Dendritic cell treated with granulocyte-macrophage colony-stimulating factor and Interleukin-4, amounts not matched to agents 40 ng/mL and 50 ng/mL, for 4 days (primary cell): Measurements from ENCODE around the gene ZNF670.
A peak's percentile ranks its signal among the peaks of the same experiment; 100 is the strongest.

Experiments
- H3K27ac Mint-ChIP-seq: one replicate; pipeline ENCODE4 v1.8.0; 2022; ENCODE audit warnings: mild to moderate bottlenecking, mixed read lengths
- H3K27me3 Mint-ChIP-seq: one replicate; pipeline ENCODE4 v1.8.0; 2022; ENCODE audit warnings: mild to moderate bottlenecking, mixed read lengths
- H3K36me3 Mint-ChIP-seq: one replicate; pipeline ENCODE4 v1.8.0; 2022; ENCODE audit warnings: low read depth, mixed read lengths
- H3K4me1 Mint-ChIP-seq: one replicate; pipeline ENCODE4 v1.8.0; 2022; ENCODE audit warnings: low read depth, mixed read lengths
- H3K4me3 Mint-ChIP-seq: one replicate; pipeline ENCODE4 v1.8.0; 2022; ENCODE audit warnings: mild to moderate bottlenecking, moderate library complexity, mixed read lengths
- H3K9me3 Mint-ChIP-seq: one replicate; pipeline ENCODE4 v1.8.0; 2022; ENCODE audit warnings: mixed read lengths
- intact Hi-C: fragments of 100-400 bp; cut with micrococcal nuclease; formaldehyde crosslinking; loops from one replicate; pipeline ENCODE4 v1.15.0; 2022

The ZNF670 gene

DNA sequence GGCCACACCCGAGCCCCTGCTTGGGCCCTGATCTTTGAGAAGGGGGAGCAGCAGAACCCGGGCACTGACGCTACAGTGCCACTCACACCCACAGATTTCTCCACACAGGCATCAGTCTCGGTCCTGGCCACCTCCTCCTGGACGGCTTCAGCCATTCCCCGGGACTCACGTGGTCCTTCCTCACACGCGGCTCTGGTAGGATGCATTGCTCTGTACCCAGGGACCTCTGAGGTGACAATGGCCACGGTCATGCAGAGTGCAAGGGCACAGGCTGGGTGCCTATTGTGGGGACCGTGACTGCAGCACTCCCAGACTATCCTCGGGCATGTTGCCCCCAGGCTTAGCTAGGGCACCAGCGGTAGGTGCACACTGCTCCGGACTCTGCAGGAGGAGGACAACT lies 11.8 kb upstream of the ZNF670 start:
- intact Hi-C loops, result no loop called here
- peaks cover 14% of the 10 kb centered on the region for H3K9me3 Mint-ChIP-seq
- no peak overlapping the region for H3K27ac Mint-ChIP-seq
- H3K4me1 Mint-ChIP-seq, result no peaks in the 10 kb centered on the region
- no peak overlapping the region for H3K4me3 Mint-ChIP-seq
- H3K36me3 Mint-ChIP-seq, result no peaks in the 10 kb centered on the region
- H3K27me3 Mint-ChIP-seq, result peaks cover 2% of the 10 kb centered on the region

DNA sequence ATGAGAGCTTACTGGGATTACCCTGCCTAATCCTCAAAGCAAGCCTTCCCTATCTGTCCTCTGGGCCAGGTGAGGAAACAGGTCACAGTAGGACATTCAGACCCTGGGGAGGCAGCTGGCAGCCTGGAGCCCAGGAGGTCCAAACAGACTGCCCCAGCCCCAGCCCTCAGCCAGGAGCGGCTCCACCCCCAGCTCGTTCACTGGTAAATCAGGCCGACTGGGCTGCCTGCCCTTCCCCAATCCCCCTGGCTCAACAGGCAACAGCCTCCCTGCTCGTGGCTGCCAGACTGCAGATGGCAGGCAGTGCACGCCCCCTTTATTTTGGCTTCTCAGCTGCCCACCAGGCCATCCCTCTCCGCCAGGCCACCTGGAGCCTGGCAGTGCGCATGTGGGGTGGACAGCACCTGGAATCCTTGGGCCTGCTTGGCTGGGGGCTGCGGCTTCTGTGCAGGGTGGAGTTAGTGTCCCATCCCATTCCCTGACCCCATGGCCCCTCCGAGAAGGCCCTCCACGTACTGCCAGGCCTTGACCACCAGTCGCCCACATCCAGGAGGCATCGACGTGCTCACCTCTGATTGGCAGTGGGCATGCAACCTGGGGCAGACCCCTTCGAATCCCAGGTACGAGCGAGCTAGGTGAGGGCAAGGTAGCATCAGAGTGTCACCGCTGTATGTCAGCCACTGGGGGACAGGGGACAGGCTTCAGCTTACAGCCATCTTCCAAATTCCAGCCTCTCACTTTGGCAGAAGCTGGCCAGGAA lies 11.2 kb upstream of the ZNF670 start:
- H3K27me3 Mint-ChIP-seq, result peaks cover 2% of the 10 kb centered on the region
- peaks cover 19% of the 10 kb centered on the region for H3K9me3 Mint-ChIP-seq
- intact Hi-C loops, result no loop called here
- H3K4me3 Mint-ChIP-seq, result no peak overlapping the region
- no peaks in the 10 kb centered on the region for H3K4me1 Mint-ChIP-seq
- H3K36me3 Mint-ChIP-seq, result no peaks in the 10 kb centered on the region
- H3K27ac Mint-ChIP-seq, result no peak overlapping the region

DNA sequence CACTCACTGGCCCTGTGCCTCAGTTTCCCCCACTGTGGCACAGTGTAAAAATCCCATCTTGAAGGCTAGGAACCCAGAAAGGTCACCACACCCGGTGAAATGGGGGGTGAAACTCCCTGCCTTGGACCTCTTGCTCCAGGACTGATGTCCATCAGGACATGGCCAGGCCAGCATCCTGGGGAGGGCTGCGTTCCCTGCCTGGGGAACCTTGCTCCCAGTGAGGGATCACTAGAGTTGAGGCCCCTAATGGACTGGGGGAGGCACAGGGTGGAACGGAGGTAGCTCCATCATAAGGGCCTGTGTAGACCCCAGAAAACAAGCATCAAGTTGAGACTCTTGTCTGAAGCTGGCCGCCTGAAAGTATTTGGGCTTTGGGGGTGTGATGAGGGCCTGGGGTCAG lies 10.4 kb upstream of the ZNF670 start:
- Mint-ChIP-seq H3K4me1 (no peaks in the 10 kb centered on the region), H3K4me3 (no peak overlapping the region), H3K36me3 (no peaks in the 10 kb centered on the region), H3K27ac (no peak overlapping the region), H3K9me3 (peaks cover 14% of the 10 kb centered on the region), H3K27me3 (peaks cover 2% of the 10 kb centered on the region)
- intact Hi-C loops, result no loop called here

DNA sequence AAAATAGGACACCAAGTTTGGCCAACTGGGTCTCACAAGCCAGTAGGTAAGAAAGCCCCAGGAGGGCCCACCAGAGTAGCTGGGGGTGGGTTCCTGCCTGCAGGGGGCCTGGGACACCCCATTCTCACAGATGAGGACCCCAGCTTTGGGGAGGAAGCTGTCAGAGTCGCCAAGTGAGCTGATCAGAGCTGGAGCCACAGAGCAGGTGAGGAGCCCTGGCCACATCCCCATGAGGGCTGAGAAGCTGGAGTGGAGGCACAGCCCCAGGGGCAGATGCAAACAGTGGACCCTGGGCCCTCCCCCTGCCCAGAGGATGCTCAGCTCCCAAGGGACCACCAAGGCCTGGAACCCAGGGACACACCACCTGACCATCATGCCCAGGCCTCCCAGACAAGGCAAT lies 8.6 kb upstream of the ZNF670 start:
- intact Hi-C loops, result no loop called here
- Mint-ChIP-seq H3K9me3 (peaks cover 9% of the 10 kb centered on the region), H3K27ac (no peak overlapping the region), H3K4me3 (no peak overlapping the region), H3K27me3 (peaks cover under 1% of the 10 kb centered on the region), H3K36me3 (no peaks in the 10 kb centered on the region), H3K4me1 (no peaks in the 10 kb centered on the region)

DNA sequence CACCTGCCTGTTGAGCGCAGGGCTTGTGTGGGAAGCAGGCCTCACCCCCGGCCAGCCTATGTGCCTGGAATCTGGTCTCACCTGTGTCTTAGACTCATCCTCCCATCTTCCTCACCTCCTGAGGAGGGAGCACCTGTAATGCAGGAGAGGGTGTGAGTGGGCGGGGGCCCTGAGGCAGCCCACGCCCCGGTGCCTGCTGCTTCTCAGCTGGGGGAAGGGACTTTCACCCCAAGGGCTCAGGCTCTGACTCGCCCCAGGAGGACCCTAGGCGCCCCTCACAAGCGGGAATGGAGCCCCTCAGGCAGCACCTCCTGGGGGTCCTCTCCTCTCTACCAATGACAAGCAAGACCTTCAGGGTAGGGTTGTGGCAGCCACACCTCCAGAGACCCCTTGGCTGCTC lies 6.7 kb upstream of the ZNF670 start:
- Mint-ChIP-seq H3K4me3 (no peak overlapping the region), H3K9me3 (peaks cover 9% of the 10 kb centered on the region), H3K27ac (no peak overlapping the region), H3K36me3 (no peaks in the 10 kb centered on the region), H3K27me3 (peaks cover 3% of the 10 kb centered on the region), H3K4me1 (no peaks in the 10 kb centered on the region)
- intact Hi-C loops, result no loop called here

DNA sequence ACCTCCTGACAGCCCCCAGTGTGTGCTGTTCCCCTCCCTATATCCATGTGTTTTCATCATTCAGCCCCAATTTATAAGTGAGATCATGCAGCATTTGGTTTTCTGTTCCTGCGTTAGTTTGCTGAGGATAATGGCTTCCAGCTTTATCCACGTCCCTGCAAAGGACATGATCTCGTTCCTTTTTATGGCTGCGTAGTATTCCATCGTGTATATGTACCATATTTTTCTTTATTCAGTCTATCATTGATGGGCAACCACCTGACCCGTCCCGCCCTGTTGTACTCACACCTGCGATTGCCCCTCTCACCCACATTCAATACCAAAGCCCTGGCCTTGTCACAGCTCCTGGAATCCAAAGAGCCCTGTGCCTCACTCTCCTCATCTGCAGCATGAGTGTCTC lies 6.2 kb upstream of the ZNF670 start:
- peaks cover 9% of the 10 kb centered on the region for H3K9me3 Mint-ChIP-seq
- no peaks in the 10 kb centered on the region for H3K4me1 Mint-ChIP-seq
- no peak overlapping the region for H3K27ac Mint-ChIP-seq
- H3K36me3 Mint-ChIP-seq, result no peaks in the 10 kb centered on the region
- H3K27me3 Mint-ChIP-seq, result peaks cover 3% of the 10 kb centered on the region
- H3K4me3 Mint-ChIP-seq, result no peak overlapping the region
- intact Hi-C loops, result no loop called here

DNA sequence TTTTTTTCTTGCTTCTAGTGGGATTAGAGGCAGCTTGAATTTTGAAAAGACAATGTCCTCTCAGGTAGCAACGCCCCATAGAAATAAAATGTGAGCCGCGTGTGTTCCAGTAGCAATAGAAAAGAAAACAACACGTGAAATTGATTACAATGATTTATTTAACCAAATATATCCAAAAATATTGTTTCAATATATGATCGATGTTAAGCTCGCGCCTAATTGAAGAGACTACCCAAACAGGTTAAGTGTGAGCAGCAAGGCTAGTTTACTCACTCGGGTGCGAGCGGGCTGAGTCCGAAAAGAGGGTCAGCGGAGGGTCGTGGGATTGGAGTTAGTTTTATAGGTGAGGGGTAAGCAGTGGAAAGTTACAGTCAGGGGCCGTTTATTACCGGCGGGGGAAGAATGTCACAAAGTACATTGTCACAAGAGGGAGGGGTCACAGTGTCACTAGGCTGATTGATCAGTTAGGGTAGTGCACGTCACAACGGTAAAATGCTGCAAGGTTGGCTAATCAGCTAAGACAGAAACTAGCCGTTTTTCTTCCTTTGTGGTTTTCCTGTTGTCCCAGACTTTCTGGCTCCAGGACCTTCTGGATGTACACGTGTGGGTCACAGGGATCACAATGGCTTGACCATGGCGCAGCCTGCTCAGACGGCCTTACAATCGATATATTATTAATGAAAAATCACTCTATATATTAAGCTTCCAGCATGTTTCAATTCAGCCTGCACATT lies 697 bp upstream of the ZNF670 start:
- H3K4me3 Mint-ChIP-seq, result peak overlapping the region; percentile 97
- intact Hi-C loops, result loop anchor here (10.0 kb wide), 1 partner anchor 155 kb away; no protein-coding TSS in a partner anchor
- H3K27me3 Mint-ChIP-seq, result peaks cover 6% of the 10 kb centered on the region
- H3K9me3 Mint-ChIP-seq, result peaks cover 17% of the 10 kb centered on the region
- H3K36me3 Mint-ChIP-seq, result peaks cover 21% of the 10 kb centered on the region
- H3K4me1 Mint-ChIP-seq, result peaks cover 17% of the 10 kb centered on the region
- H3K27ac Mint-ChIP-seq, result peak overlapping the region; percentile 90

DNA sequence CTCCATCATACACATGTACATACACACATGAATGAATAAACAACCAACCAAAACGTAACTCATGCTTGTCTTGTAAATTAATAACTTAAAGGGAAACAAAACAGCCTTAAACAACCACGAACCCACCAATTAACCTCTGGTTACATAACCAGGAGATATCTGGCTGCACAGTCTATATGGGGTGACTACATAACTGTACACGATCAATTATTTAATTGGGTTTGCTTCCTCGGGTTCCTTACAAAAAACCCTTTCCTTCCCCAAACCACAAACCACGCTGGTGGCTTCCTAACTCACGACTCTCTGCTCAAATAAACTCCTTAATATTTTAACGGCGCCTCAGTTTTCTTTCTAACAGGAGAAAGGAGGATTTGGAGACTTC lies 744 bp downstream of the ZNF670 start:
- peaks cover 28% of the 10 kb centered on the region for H3K36me3 Mint-ChIP-seq
- peaks cover 6% of the 10 kb centered on the region for H3K27me3 Mint-ChIP-seq
- H3K9me3 Mint-ChIP-seq, result peaks cover 29% of the 10 kb centered on the region
- intact Hi-C loops, result loop anchor here (10.0 kb wide), 1 partner anchor 153 kb away; no protein-coding TSS in a partner anchor
- H3K4me1 Mint-ChIP-seq, result peaks cover 17% of the 10 kb centered on the region
- H3K4me3 Mint-ChIP-seq, result peak overlapping the region; percentile 97
- peak overlapping the region; percentile 90 for H3K27ac Mint-ChIP-seq

DNA sequence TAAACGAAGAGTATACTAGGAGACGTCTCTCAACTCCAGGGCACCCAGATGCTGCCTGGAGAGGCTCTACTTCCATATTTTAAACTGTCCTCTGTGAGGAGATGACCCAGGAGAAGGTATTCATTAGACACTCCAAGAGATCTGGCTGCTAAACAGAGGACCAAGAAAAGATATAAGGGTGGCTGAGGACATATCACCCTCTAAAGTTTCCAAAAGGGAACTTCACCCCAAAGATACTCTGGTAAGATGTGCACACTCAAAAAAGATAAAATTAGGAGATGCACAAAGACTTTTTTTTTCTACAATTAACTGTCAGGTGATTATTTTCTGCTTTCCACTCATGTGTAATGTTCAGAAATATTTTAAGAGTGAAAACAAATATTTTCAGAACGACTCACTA lies 1.4 kb downstream of the ZNF670 start:
- Mint-ChIP-seq H3K36me3 (peaks cover 28% of the 10 kb centered on the region), H3K27ac (no peak overlapping the region), H3K4me1 (peaks cover 17% of the 10 kb centered on the region), H3K4me3 (no peak overlapping the region), H3K9me3 (peaks cover 29% of the 10 kb centered on the region), H3K27me3 (peaks cover 6% of the 10 kb centered on the region)
- intact Hi-C loops, result loop anchor here (10.0 kb wide), 1 partner anchor 152 kb away; no protein-coding TSS in a partner anchor

DNA sequence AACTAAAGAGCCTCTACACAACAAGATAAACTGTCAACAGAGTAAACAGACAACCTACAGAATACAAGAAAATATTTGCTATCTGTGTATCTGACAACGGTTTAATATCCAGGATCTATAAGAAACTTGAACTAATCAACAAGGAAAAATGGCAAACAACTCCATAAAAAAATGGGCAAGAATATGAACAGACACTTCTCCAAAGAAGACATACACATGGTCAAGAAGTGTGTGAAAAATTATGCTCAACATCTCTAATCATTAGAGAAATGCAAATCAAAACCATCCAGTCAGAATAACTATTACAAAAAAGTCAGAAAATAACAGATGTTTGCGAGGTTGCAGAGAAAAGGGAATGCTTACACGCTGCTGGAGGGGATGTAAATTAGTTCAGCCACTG lies 8.0 kb downstream of the ZNF670 start:
- intact Hi-C loops, result loop anchor here (10.0 kb wide), 1 partner anchor 146 kb away; no protein-coding TSS in a partner anchor
- Mint-ChIP-seq H3K9me3 (peaks cover 75% of the 10 kb centered on the region), H3K4me3 (no peak overlapping the region), H3K27ac (no peak overlapping the region), H3K4me1 (no peaks in the 10 kb centered on the region), H3K36me3 (peaks cover 15% of the 10 kb centered on the region), H3K27me3 (no peaks in the 10 kb centered on the region)

DNA sequence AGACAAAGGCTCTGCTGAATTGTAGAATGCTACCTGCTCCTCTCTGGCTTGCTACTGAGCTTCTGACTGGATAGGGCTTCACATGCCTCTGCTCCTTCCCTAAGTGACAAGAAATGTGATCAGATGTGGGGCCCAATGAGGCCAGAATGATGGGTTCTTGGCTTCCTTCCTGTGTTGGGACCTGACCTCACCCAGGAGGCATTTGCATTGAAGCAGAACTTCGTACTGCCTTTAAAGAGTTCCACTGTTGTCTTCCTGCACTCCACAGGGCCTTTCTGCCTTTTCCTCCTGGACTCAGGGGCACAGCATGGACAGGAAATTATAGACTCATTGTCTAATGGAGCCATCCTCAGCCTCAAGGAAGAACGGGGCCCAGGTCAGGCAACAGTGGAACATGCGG lies 14.3 kb downstream of the ZNF670 start:
- Mint-ChIP-seq H3K27me3 (no peaks in the 10 kb centered on the region), H3K4me3 (no peak overlapping the region), H3K9me3 (peaks cover 83% of the 10 kb centered on the region), H3K36me3 (peaks cover 24% of the 10 kb centered on the region), H3K4me1 (no peaks in the 10 kb centered on the region), H3K27ac (no peak overlapping the region)
- intact Hi-C loops, result no loop called here

DNA sequence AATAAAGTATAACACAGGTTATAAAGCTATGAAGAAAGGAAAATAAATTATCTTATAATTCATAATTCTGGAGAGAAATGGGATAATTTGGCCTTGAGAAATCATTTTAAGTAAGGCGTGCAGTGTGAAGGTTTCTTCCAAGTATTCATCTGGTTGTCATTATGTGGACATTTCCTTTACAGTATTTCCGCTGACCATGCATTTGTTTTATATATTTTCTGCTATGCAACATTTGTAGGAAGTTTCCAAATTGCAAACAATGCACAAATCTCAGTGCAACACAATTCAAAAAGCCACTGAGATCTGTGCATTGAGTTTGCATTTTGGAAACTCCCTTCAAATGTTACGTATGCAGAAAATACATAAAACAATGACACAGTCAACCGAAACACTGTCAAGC lies 17.8 kb downstream of the ZNF670 start:
- Mint-ChIP-seq H3K27ac (no peak overlapping the region), H3K4me3 (no peak overlapping the region), H3K36me3 (peaks cover 39% of the 10 kb centered on the region), H3K27me3 (no peaks in the 10 kb centered on the region), H3K9me3 (peaks cover 86% of the 10 kb centered on the region), H3K4me1 (no peaks in the 10 kb centered on the region)
- intact Hi-C loops, result no loop called here

DNA sequence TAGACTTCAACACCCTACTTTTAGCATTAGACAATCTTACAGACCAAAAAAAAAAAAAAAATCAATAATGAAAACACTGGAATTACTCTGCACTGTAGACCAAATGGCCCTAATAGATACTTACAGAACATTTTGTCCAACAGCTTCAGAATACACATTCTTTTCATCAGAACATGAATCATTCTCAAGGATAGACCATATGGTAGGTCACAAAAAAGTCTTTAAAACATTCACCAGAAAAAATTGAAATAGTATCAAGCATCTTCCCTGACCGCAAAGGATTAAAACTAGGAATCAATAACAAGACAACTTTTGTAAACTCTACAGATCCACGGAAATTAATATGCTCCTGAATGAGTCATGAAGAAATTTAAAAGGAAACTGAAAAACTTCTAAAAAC lies 22.5 kb downstream of the ZNF670 start:
- peaks cover 88% of the 10 kb centered on the region for H3K9me3 Mint-ChIP-seq
- H3K27me3 Mint-ChIP-seq, result no peaks in the 10 kb centered on the region
- no peaks in the 10 kb centered on the region for H3K4me1 Mint-ChIP-seq
- H3K4me3 Mint-ChIP-seq, result no peak overlapping the region
- H3K27ac Mint-ChIP-seq, result no peak overlapping the region
- intact Hi-C loops, result no loop called here
- peaks cover 36% of the 10 kb centered on the region for H3K36me3 Mint-ChIP-seq

DNA sequence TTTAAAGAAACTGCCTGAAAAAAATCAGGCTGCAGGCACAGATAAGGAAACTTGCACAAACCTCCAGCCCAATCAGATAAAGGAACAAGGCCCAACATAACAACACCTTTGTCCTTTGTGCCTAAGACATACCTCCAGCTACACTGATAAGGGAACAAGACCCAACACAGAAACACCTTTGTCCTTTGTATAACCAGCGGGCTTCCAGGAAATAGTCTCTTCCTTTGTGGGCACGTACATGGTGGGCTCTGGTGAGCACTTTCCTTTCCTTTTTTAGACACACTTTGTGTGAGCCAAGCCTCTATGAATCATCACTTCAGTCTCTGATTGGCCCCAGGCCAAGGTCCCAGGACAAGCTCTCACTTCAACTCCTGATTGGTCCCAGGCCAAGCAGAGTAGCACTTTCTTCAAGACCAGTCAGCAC lies 23.6 kb downstream of the ZNF670 start:
- Mint-ChIP-seq H3K27ac (no peak overlapping the region), H3K9me3 (peaks cover 93% of the 10 kb centered on the region), H3K4me1 (no peaks in the 10 kb centered on the region), H3K27me3 (no peaks in the 10 kb centered on the region), H3K36me3 (peaks cover 36% of the 10 kb centered on the region), H3K4me3 (no peak overlapping the region)
- intact Hi-C loops, result no loop called here
